ENCODE data around the gene TMEM147.

TMEM147 gene

DNA sequence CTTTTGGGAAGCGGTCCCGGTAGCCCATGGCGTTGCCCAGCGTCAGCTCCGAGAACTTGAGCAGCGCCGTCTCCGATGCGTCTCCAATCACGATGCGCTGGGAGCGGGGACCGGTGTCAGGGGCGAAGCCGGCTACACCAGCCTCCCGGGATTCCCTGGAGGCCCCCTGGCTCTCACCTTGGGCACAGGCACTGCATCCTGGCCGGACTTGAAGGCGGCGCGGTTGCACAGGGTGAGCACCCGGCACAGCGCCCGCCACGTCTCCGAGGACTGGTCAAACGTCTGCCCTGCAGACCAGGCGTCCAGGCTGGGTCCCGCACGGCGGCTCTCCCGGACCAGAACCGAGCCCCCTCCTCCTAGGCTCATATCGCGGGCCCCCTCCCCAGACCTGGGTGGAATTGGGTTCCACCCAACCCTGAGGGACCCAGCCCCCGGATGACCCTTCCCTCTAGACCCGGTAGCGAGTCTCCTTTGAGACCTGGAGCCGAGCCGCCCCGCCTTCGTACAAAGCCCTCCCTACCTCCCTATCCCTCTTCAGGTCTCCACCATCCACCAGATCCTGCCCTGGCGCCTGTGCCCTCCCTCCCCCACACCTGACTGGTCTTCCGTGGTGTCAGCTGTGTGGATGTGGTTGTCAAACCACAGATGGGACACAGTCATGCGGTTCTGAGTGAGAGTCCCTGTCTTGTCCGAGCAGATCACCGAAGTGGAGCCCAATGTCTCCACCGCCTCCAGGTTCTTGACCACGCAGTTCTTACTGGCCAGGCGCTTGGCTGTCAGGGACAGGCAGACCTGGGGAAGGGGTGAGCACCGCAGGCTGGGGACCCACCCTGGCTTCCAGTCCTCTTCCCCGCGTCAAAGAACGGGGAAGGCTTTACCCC is 13.2 kb downstream of the TMEM147 start:
- POLR2A ChIA-PET, result interaction anchor here (1.4 to 1.6 kb wide), 2 partner anchors 48 to 86 kb away, joined by 5 to 9 read pairs; no protein-coding TSS in a partner anchor
- DNase-seq (ENCODE audit: extremely low spot score), result peak; percentile 22
- CTCF ChIA-PET, result interaction anchor here (1.0 to 1.9 kb wide), 2 partner anchors 10 to 50 kb away, joined by 3 to 8 read pairs; no protein-coding TSS in a partner anchor

DNA sequence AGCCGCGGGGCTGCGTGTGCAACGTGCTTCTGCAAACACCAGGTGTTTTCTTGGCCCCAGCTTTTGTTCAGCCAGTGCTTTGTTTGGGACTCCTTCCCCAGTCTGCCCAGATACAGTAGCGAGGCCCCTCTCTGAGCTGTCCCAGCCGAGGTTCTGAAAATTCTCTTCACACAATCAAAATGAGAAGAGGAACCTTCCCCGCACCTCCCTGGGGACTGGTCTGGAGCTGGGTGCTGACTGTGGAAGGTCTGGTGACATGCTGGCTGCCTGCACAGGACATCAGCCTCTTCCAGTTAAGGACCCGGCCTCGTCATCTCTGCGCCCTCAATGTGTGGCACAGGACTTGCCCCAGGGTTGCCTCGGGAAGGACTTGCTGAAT is 13.8 kb downstream of the TMEM147 start:
- ChIA-PET POLR2A (no interaction called here), CTCF (no interaction called here)
- no peak for TF ChIP-seq SP1 (IDR thresholded peaks at IDR 0.05)
- TF ChIP-seq FOXM1 (IDR thresholded peaks at IDR 0.05; ENCODE audit: borderline replicate concordance), result no peak
- no peak for TF ChIP-seq ZNF384 (IDR thresholded peaks at IDR 0.05)
- TF ChIP-seq TARDBP (IDR thresholded peaks at IDR 0.05), result no peak
- no peak for TF ChIP-seq ARNT (IDR thresholded peaks at IDR 0.05)
- TF ChIP-seq L3MBTL2 (conservative IDR thresholded peaks at IDR 0.05), result no peak
- no peak for TF ChIP-seq LEF1 (IDR thresholded peaks at IDR 0.05; ENCODE audit: borderline replicate concordance)
- TF ChIP-seq HDGF (IDR thresholded peaks at IDR 0.05; ENCODE audit: borderline replicate concordance), result no peak
- no peak for TF ChIP-seq ELF4 (IDR thresholded peaks at IDR 0.05)
- TF ChIP-seq SUZ12 (IDR thresholded peaks at IDR 0.05), result no peak
- TF ChIP-seq CTBP1 (IDR thresholded peaks at IDR 0.05; ENCODE audit: borderline replicate concordance), result no peak
- TF ChIP-seq, protein P1, sequence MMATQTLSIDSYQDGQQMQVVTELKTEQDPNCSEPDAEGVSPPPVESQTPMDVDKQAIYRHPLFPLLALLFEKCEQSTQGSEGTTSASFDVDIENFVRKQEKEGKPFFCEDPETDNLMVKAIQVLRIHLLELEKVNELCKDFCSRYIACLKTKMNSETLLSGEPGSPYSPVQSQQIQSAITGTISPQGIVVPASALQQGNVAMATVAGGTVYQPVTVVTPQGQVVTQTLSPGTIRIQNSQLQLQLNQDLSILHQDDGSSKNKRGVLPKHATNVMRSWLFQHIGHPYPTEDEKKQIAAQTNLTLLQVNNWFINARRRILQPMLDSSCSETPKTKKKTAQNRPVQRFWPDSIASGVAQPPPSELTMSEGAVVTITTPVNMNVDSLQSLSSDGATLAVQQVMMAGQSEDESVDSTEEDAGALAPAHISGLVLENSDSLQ (IDR thresholded peaks at IDR 0.05), result no peak
- no peak for TF ChIP-seq FOXK2 (IDR thresholded peaks at IDR 0.05)
- DNase-seq (ENCODE audit: extremely low spot score), result no peak

More for the DNA sequence above, 13.2 kb downstream of the TMEM147 start:
- TF ChIP-seq HDGF (IDR thresholded peaks at IDR 0.05; ENCODE audit: borderline replicate concordance) (no peak), ZNF384 (IDR thresholded peaks at IDR 0.05) (no peak), TARDBP (IDR thresholded peaks at IDR 0.05) (no peak), BHLHE40 (IDR thresholded peaks at IDR 0.05; ENCODE audit: borderline replicate concordance) (no peak), LEF1 (IDR thresholded peaks at IDR 0.05; ENCODE audit: borderline replicate concordance) (no peak), FOXK2 (IDR thresholded peaks at IDR 0.05) (no peak)

DNA sequence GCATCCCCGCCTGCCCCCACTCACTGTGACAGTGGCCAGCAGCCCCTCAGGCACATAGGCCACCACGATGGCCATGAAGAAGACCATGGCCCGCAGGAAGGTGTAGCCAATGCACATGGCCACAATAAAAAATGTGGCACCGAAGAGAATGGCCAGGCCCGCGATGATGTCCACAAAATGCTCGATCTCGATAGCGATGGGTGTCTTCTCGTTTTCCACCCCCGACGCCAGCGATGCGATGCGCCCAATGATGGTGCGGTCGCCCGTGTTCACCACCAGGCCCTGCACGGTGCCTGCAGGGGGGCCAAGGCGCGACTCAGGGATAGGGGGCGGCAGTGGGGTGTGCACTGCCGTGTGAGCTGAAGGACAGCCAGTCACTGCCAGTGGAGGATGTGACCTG is 14.4 kb downstream of the TMEM147 start:
- DNase-seq (ENCODE audit: extremely low spot score), result no peak
- ChIA-PET CTCF (no interaction called here), POLR2A (no interaction called here)
- TF ChIP-seq HDGF (IDR thresholded peaks at IDR 0.05; ENCODE audit: borderline replicate concordance), result no peak
- no peak for TF ChIP-seq ARNT (IDR thresholded peaks at IDR 0.05)
- no peak for TF ChIP-seq BHLHE40 (IDR thresholded peaks at IDR 0.05; ENCODE audit: borderline replicate concordance)
- TF ChIP-seq TARDBP (IDR thresholded peaks at IDR 0.05), result no peak
- TF ChIP-seq CTBP1 (IDR thresholded peaks at IDR 0.05; ENCODE audit: borderline replicate concordance), result no peak
- no peak for TF ChIP-seq FOXM1 (IDR thresholded peaks at IDR 0.05; ENCODE audit: borderline replicate concordance)
- TF ChIP-seq ELF4 (IDR thresholded peaks at IDR 0.05), result no peak
- no peak for TF ChIP-seq ZNF384 (IDR thresholded peaks at IDR 0.05)
- no peak for TF ChIP-seq FOXA1 (IDR thresholded peaks at IDR 0.05)
- TF ChIP-seq, protein P1 (IDR thresholded peaks at IDR 0.05), result no peak
- no peak for TF ChIP-seq L3MBTL2 (conservative IDR thresholded peaks at IDR 0.05)
- TF ChIP-seq LEF1 (IDR thresholded peaks at IDR 0.05; ENCODE audit: borderline replicate concordance), result no peak
- no peak for TF ChIP-seq FOXK2 (IDR thresholded peaks at IDR 0.05)
- TF ChIP-seq SUZ12 (IDR thresholded peaks at IDR 0.05), result no peak
- no peak for TF ChIP-seq SP1 (IDR thresholded peaks at IDR 0.05)
- TF ChIP-seq NFRKB (IDR thresholded peaks at IDR 0.05), result no peak

DNA sequence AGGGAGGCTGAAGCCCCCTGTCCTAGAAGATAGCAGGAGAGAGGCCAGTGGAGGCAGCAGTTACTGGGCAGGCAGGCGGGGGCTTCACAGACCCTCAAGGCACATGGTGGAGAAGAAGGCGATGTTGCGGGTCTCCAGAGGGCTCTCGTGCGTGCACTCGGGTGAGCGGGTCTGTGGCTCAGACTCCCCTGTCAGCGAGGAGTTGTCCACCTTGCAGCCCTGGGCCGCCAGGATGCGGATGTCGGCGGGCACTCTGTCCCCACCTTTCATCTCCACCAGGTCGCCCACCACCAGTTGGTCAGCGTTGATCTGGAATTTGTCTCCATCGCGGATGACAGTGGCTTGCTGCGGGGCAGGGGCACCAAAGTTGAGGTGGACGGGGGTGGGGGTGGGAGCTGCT is 14.8 kb downstream of the TMEM147 start:
- CTCF ChIA-PET, result no interaction called here

DNA sequence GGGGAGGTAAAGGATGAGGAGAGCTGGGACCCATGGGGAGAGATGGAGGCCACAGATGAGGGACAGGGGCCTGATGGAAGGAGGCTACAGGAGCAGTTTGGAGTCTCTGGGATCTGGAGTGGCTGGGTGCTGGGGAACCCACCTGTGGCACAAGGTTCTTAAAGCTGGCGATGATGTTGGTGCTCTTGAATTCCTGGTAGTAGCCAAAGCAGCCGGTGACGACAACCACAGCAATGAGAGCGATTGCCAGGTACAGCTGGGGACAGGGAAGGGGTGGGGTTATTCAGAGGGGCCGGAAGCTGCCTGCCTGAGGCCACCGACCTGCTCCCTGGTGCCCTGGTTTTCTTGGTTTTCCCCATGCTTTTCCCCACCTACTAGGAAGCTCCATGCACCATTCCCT is 15.3 kb downstream of the TMEM147 start:
- POLR2A ChIA-PET, result no interaction called here
- CTCF ChIA-PET, result no interaction called here
- TF ChIP-seq SUZ12 (IDR thresholded peaks at IDR 0.05), result no peak
- DNase-seq (ENCODE audit: extremely low spot score), result no peak

More for the DNA sequence above, 14.8 kb downstream of the TMEM147 start:
- TF ChIP-seq NFRKB (IDR thresholded peaks at IDR 0.05) (no peak), ELF4 (IDR thresholded peaks at IDR 0.05) (no peak), L3MBTL2 (conservative IDR thresholded peaks at IDR 0.05) (no peak), ZNF384 (IDR thresholded peaks at IDR 0.05) (no peak), SP1 (IDR thresholded peaks at IDR 0.05) (no peak), BHLHE40 (IDR thresholded peaks at IDR 0.05; ENCODE audit: borderline replicate concordance) (no peak), FOXA1 (IDR thresholded peaks at IDR 0.05) (no peak)
- DNase-seq (ENCODE audit: extremely low spot score), result no peak
- POLR2A ChIA-PET, result no interaction called here

DNA sequence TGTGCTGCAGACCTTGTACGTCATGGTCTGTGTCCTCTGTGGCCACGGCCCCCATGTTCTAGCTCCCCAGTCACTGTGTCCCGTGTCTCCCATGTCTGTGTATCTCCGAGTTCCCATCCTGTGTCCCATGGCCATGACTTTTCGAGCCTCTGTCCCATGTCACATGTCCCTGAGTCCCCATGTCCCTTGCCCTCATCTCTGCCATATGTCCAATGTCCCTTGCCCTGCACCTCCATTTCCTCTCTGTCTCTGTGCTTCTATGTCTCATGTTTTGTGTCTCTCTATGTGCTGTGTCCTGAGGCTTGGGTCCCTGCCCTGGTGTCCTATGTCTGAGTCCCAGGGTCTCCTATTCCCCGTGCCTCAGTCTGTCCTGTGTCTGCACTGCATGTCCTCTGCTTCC is 16.0 kb downstream of the TMEM147 start:
- CTCF ChIA-PET, result no interaction called here
- no peak for DNase-seq (ENCODE audit: extremely low spot score)
- POLR2A ChIA-PET, result no interaction called here
- TF ChIP-seq HDGF (IDR thresholded peaks at IDR 0.05; ENCODE audit: borderline replicate concordance), result no peak
- no peak for TF ChIP-seq CTBP1 (IDR thresholded peaks at IDR 0.05; ENCODE audit: borderline replicate concordance)
- TF ChIP-seq NFRKB (IDR thresholded peaks at IDR 0.05), result no peak
- TF ChIP-seq ELF4 (IDR thresholded peaks at IDR 0.05), result no peak
- no peak for TF ChIP-seq ARNT (IDR thresholded peaks at IDR 0.05)
- TF ChIP-seq LEF1 (IDR thresholded peaks at IDR 0.05; ENCODE audit: borderline replicate concordance), result no peak
- no peak for TF ChIP-seq FOXM1 (IDR thresholded peaks at IDR 0.05; ENCODE audit: borderline replicate concordance)
- TF ChIP-seq FOXK2 (IDR thresholded peaks at IDR 0.05), result no peak
- TF ChIP-seq ZNF384 (IDR thresholded peaks at IDR 0.05), result no peak
- TF ChIP-seq BHLHE40 (IDR thresholded peaks at IDR 0.05; ENCODE audit: borderline replicate concordance), result no peak
- TF ChIP-seq SUZ12 (IDR thresholded peaks at IDR 0.05), result no peak
- TF ChIP-seq, protein P1 (IDR thresholded peaks at IDR 0.05), result no peak
- TF ChIP-seq FOXA1 (IDR thresholded peaks at IDR 0.05), result no peak
- TF ChIP-seq TARDBP (IDR thresholded peaks at IDR 0.05), result no peak
- TF ChIP-seq SP1 (IDR thresholded peaks at IDR 0.05), result no peak
- TF ChIP-seq L3MBTL2 (conservative IDR thresholded peaks at IDR 0.05), result no peak
